HG03442 (cell line): ENCODE measurements around the gene SCRN2.

Experiments
- ATAC-seq: cut with Tn5 transposase; IDR thresholded peaks from one replicate; pipeline ENCODE4 v1.9.1; 2021; ENCODE audit warnings: mild to moderate bottlenecking, moderate library complexity; ENCODE audit not compliant: unreplicated experiment

SCRN2 gene

DNA sequence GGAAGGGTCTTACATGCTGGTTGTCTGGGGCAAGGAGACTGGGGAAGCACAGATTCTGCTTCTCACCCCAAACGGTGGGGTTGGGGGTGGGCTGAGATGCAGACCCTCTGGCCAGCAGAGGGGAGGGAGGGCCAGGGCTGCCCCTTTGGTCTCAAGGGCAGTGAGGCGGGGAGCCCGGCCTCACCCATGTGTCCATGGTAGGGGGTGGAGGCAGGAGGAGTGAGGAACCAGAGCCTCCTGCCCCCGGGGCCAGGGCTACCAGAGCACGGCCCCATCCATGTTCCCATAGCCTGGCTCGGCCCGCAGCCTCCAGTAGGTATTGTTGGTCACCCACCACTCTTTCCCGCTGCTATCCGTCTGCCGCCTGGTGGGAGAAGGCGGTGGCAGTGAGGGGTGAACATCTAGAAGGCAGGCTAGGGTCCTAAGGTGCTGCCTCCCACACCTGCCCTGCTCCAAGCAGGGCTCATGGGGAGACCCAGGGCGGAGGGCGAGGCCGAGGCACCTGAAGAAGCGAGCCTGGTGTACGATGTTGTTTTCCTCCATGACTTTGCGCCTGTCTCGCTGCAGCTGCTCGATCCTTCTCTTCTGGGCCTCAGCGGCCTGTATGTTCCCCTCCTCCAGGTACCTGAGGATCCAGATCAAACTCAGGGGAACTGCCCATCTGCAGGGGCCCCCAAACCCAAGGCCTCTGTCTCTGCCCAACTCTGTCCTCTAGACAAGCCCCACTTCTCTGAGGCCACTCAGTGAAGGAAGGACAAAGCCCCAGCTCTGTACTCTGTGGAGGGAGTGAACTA, 32.8 kb downstream of the SCRN2 start:
- ATAC-seq, result no peak

DNA sequence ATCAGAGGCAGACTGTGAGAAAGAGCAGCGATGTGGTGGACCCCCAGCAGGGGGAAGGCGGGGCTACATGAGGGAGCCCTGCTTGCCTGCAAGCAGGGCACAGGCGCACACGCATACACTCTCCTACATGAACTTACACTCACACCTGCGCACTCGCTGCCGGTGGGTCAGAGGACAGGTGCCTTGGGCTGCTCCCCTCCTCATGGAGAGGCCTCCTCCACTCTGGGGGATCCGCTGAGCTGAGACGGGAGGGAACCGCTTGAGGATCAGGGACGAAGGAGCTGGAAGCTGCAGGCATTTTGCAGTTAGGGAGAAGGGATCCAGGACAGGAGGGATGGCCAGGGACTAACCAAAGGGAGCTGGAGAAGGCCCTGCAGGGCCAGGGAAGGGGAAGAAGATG, 33.7 kb downstream of the SCRN2 start:
- no peak for ATAC-seq

DNA sequence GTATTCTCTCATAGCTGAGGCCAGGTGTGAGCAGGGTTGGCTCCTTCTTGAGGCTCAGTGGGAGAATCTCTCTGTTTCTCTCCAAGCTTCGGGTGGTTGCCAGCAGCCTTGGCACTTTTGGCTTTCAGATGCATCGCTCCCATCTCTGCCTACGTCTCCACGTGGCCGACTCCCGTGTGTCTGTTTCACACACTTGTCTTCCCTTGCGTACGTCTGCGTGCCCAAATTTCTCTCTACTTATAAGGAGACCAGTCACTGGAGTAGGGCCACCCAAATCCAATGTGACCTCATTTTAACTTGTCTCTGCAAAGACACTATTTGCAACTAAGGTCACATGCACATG, 34.2 kb downstream of the SCRN2 start:
- ATAC-seq, result no peak

DNA sequence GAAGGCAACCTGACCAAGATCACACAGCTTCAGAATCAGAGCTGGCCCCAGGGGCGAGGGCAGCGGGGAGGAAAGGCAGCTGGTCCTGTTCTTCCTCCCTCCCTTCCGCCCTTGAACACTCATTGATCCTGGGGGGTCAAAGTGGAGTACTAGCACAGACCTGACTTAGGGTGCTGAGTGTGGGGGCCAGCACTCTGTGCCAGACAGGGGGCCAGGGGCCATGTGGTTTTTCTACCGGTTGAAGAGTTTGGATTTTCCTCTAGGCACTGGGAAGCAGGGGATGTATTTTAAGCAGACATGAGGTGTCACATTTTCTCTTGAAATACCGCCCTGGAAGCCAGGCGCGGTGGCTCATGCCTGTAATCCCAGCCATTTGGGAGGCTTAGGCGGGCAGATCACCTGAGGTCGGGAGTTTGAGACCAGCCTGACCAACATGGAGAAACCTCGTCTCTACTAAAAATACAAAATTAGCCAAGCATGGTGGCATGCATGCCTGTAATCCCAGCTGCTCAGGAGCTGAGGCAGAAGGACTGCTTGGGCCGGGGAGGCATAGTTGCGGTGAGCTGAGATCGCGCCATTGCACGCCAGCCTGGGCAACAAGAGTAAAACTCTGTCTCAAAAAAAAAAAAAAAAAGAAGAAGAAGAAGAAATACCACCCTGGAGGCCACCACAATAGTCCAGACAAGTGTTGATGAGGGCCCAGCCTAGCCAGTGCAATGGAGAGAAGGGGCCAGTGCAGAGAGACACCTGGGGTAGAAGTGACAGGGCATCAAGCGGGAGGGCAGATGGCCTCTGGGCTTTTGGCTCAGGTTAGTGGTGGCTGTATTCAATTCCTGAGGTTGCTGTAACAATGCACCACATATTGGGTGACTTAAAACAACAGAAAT, 34.8 kb downstream of the SCRN2 start:
- no peak for ATAC-seq

DNA sequence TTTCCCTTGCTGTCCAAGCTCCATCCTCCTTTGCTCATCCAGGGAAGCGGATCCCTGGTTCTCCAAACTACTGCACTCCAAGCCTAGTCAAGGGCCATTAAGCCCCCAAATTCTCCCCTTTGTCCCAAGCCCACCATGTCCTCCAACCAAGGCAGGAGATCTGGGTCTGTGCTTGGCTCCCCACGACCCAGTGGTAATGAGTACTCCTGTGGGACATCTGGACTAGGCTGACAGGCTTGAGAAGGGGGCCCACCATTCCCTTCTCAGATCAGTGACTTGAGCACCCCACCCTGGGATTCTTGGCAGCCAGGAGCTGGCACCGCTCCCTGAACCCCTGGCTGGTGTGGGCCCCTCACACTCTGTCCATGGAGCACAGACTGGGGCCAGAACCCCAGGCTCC, 36.6 kb downstream of the SCRN2 start:
- ATAC-seq, result no peak

DNA sequence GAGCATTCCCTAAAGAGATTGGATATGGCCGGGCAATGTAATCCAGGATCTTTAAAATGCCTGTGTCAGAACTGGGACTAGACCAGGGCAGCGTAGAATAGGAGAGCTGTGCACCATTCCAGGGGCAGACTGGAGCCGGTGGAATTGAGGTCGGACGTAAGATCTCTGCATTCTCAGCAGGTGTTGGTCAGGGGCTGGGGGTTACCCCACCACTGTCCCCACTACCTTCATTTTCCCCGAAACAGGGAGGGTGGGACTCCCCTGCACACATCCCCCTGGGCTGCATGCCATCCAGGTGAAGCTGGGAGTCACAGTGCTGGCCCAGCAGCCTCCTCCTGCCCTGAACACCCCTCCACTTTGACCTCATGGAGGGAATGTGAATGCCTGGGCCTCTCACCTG, 37.3 kb downstream of the SCRN2 start:
- ATAC-seq, result no peak

DNA sequence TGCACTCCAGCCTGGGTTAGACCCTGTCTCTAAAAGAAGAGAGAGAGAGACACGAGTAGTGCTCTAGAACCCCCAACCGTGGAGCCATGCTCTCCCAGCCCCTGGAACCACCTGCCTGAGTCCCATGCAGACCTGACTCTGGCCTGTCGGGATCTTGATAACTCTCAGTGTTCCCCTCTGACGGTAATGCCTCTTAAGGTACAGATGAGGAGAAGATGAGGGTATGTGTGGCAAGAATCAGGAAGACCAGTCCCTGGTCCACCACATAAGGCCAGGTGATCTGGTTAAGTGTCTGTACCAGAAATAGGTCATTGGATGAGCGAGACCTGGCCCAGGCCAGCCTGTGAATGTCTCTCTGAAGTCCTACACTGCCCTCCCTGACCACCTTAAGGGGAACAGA, 37.9 kb downstream of the SCRN2 start:
- ATAC-seq, result no peak

DNA sequence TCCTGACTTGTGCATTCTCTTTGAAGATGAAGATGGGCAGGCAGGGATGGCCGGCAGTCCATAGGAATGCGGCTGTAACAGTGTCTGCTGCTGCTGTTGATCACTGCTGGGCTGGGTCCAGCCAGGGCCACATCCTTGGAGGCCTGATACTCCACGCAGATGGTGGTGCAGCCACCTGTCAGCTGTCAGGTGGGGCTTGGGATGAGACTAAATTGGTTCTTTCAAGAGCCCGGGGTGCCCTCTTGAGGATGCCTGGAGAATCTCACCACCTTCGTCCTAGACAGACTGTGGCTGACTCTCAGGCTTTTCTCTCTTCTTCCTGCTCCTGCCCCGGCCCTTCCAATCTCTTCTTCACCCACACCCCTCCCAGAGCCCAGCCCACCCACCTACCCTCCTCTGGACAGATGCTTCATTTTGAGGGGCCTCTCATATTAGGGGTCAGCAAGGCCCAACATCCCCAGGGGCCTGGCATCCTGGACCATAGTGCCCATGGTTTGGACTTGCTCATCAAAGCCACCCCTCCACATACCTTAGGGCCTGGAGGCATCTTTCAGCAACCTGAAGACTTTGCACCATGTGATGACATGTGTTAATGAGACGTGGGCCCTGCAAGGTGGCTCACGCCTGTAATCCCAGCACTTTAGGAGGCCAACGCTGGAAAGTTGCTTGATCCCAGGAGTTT, 38.6 kb downstream of the SCRN2 start:
- ATAC-seq, result no peak

DNA sequence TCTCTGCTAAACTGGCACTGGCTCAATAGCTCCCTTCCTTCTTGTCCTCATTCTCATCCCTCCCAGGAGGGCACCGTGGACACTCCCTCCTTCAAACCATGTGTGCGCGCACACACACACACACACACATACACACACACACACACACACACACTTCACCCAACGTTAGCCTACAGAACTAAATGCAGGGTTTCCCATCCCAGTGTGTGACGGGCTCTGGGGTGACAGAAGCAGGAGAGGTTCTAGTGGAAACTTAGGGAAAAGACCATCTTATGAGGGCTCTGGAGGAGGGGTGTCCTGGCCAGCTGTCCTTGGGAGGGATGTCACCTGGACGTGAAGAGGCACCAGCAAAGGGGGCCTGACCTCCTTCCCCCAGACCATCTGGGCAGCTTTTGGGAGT, 39.2 kb downstream of the SCRN2 start:
- no peak for ATAC-seq

DNA sequence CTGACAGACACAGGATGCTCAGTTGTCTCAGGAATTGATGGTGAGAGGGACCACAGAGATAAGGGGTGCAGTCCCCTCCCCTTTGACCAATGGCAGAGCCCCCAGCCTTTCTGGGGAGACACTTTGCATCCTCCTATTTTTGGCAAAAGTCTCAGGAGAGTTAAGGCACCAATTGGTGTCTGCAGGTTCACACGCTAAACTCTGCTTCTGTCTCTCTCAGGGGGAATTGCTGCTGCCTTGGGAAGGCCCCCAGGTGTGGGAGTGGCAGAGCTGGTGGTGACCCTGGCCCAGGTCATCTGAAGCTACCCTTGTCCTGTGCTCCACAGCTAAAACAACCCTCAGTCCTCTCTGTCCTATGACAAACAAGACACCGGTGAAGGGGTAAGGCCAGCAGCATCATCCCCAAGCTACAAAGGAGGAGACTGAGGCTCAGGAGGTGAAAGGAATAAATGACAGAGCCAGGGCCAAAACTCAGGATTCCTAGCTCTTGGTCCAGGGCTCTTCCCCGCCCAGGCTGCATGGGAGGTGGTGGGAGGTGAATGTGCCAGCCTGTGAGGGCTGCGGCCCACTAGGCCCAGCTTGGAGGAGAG, 39.8 kb downstream of the SCRN2 start:
- no peak for ATAC-seq

DNA sequence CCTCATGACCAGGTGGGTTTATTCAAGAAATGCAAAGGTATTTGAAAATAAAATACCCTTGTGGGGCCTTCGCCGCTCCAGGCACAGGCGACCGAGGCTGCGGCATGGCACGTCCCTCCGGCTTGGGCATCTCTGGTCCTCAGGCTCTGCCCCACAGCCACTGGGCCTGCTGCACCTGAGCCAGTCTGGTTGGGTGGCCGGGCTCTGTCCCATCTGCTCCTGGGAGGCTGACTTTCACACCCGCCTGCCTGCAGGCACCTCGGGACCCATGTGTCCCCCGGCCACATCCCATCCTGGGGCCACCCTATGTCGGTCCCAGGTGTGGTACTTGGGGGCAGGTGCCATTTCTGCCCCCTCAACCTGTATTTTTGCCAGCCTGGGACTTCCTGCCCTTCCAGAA, 40.4 kb downstream of the SCRN2 start:
- no peak for ATAC-seq

DNA sequence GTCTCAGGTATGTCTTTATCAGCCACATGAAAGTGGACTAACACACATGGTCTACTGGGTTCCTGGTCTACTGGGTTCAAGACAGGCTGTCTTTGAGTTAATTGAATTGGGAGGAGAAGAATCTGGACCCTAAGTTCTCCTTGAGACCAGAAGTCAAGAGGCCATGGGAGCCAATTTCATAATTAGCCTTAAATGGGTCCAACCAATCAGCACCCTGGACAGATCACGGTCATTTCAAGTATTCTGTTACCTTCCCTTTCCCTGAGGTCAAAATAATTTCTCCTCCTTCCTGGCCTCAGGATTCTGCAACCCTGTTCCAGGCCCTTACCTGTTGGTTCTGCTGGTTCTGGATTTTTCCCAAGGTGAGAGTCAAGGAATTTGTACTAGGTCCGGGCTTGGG, 43.3 kb downstream of the SCRN2 start:
- ATAC-seq, result no peak

DNA sequence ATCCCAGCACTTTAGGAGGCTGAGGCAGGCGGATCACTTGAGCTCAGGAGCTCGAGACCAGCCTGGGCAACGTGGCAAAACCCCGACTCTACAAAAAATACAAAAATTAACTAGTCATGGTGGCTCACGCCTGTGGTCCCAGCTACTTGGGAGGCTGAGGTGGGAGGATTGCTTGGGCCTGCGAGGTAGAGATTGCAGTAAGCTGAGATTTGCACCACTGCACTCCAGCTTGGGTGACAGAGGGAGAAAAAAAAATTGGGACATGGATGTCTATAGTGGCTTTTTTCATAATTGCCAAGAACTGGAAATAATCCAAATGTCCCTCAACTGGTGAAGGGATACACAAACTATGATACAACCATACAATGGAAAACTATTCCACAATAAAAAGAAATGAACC, 48.1 kb downstream of the SCRN2 start:
- ATAC-seq, result no peak

DNA sequence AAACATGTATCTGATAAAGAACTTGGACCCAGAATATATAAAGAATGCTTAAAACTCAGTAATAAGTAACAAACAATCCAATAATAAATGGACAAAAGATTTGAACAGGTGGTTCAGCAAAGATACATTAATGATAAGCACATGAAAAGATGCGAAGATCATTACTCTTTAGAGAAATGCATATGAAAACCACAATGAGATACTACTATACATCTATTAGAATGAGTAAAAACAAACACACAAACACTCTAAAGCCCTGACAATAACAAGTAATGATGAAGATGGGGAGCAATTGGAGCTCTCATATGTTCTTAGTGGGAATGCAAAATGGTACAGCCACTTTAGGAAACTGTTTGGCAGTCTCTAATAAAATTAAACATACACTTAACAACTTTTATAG, 48.6 kb downstream of the SCRN2 start:
- no peak for ATAC-seq

DNA sequence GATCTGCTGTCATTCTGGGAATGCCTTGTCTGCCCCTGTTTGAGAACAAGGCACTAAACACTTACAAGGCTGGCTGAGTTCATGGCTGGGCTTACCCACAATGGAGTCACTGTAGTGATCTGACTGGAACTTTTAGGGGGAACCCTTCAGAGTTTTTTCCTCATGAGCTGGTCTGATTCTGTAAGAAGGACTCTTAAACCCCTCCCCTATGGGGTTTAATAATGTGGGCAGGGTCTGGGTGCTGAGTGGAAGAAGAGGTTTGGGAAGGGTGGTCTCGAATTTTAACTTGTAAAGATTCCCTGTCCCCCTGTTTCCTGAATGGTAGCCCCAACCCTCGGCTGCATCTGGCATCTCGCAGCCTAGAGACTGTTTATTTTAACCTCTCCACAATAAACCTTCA, 50.0 kb downstream of the SCRN2 start:
- no peak for ATAC-seq

DNA sequence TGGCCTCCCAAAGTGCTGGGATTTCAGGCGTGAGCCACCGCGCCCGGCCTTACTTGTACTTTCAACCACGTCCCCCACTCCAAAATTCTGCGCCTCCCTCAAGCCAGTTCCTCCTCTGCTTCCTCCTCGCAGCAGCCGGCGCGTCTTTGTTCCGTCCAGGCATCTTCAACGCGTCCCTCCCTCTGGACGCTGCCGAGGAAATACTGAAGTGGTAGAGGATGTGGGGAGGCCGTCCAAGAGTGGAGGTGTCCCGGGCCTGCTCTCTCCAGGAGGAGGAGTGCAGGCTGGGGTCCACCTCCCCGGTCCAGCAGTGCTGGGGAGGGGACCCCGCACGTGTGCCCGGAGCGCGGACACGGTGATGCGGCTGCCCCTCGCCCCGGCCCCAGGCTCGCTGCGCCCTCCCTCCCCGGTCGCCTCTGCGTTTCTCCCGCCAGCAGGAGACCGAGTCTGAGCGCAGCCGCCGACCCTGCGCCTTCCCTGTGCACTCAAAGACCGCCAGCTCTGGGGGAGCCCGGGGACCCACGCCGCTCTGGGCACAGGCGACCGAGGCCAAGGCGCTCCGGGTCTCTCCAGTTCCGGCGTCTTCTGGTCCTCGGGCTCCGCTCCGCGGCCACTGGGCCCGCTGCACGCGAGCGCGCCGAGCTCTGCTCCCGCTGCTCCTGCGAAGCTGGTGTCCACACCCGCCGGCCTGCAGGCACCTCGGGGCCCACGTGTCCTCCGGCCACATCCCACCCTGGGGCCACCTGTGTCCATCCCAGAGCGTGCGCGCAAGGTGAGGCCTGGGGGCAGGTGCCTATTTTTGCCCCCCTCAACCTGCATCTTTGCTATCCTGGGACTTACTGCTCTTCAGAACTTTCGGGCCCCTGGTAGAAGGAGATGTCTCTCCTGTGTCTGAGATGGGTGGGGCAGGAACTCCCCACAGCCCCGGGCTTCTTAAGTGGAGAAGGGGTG, 51.2 kb downstream of the SCRN2 start:
- no peak for ATAC-seq
